HepG2 (cell line): Measurements from ENCODE around the gene MAB21L4. TPM values are rescaled to one million over a fixed set of nuclear protein-coding genes. Genes with fewer than 3 reads are reported as not detected.

Experiments used
- BRD4 ChIP-seq: sonication (generic); formaldehyde crosslinking; IDR thresholded peaks from 2 replicates; pipeline ENCODE4 v1.4.0; 2020; ENCODE audit warnings: missing genetic modification reagents
- HOXD1 ChIP-seq: sonication (generic); formaldehyde crosslinking; IDR thresholded peaks from 2 replicates; pipeline ENCODE4 v1.5.0; 2020; ENCODE audit warnings: missing genetic modification reagents
- IRX3 ChIP-seq: sonication (generic); formaldehyde crosslinking; IDR thresholded peaks from 2 replicates; pipeline ENCODE4 v1.8.1; 2023; ENCODE audit warnings: mild to moderate bottlenecking, low read depth, missing genetic modification reagents, borderline replicate concordance
- JUNB ChIP-seq: sonication (generic); formaldehyde crosslinking; IDR thresholded peaks from 2 replicates; pipeline ENCODE4 v1.8.0; 2022; ENCODE audit warnings: missing genetic modification reagents, mild to moderate bottlenecking, borderline replicate concordance
- KDM2A ChIP-seq: sonication (generic); formaldehyde crosslinking; IDR thresholded peaks from 2 replicates; pipeline ENCODE4 v1.4.0; 2020; ENCODE audit warnings: low read depth, missing genetic modification reagents, borderline replicate concordance
- MAFG ChIP-seq: sonication (generic); formaldehyde crosslinking; IDR thresholded peaks from 2 replicates; pipeline ENCODE4 v1.5.1; 2020; ENCODE audit warnings: mild to moderate bottlenecking, missing genetic modification reagents
- MBD4 ChIP-seq: IDR thresholded peaks from 2 replicates; pipeline ENCODE4 v1.6.1; 2012; ENCODE audit warnings: low read length, inconsistent platforms, borderline replicate concordance
- MBNL3 ChIP-seq: fragments of 250-450 bp; sonication (Bioruptor Pico); conservative IDR thresholded peaks from 2 replicates; pipeline ENCODE4 v1.8.0; 2022; ENCODE audit warnings: mild to moderate bottlenecking, inconsistent platforms
- MTF1 ChIP-seq: sonication (generic); formaldehyde crosslinking; IDR thresholded peaks from 2 replicates; pipeline ENCODE4 v1.5.0; 2020; ENCODE audit warnings: missing genetic modification reagents
- NFKB2 ChIP-seq: sonication (generic); formaldehyde crosslinking; IDR thresholded peaks from 2 replicates; pipeline ENCODE4 v1.4.0; 2020; ENCODE audit warnings: missing genetic modification reagents, borderline replicate concordance
- PLRG1 ChIP-seq: fragments of 450-650 bp; conservative IDR thresholded peaks from 2 replicates; pipeline ENCODE4 v1.6.1; 2016
- SAFB2 ChIP-seq: sonication (generic); formaldehyde crosslinking; IDR thresholded peaks from 2 replicates; pipeline ENCODE4 v1.5.1; 2020; ENCODE audit warnings: missing genetic modification reagents, low read depth, mild to moderate bottlenecking, borderline replicate concordance
- SOX6 ChIP-seq, 2 experiments: fragments of 450-650 bp in 1 of 2; sonication (generic) in 1 of 2; formaldehyde crosslinking in 1 of 2; IDR thresholded peaks; 2 replicates each; pipeline versions ENCODE4 v1.4.0 to v1.6.1; 2017 to 2020; ENCODE audit warnings: antibody characterized with exemption in 1 of 2, mild to moderate bottlenecking in 1 of 2, missing genetic modification reagents in 1 of 2
- SRF ChIP-seq: IDR thresholded peaks from 2 replicates; pipeline ENCODE4 v1.6.1; 2011; ENCODE audit warnings: mild to moderate bottlenecking, low read depth, low read length, moderate library complexity
- SRSF4 ChIP-seq: fragments of 200-400 bp; formaldehyde crosslinking; IDR thresholded peaks from one replicate; pipeline ENCODE4 v1.6.1; 2018; ENCODE audit warnings: mild to moderate bottlenecking, low read depth, low read length, moderate library complexity; ENCODE audit not compliant: poor library complexity, severe bottlenecking
- U2AF2 ChIP-seq: fragments of 200-400 bp; formaldehyde crosslinking; IDR thresholded peaks from 2 replicates; pipeline ENCODE4 v1.6.1; 2017; ENCODE audit warnings: low read depth, mild to moderate bottlenecking, low read length
- ZBTB1 ChIP-seq: sonication (generic); formaldehyde crosslinking; IDR thresholded peaks from 2 replicates; pipeline ENCODE4 v1.4.0; 2020; ENCODE audit warnings: missing genetic modification reagents, borderline replicate concordance
- ZFYVE20 ChIP-seq: sonication (generic); formaldehyde crosslinking; IDR thresholded peaks from 2 replicates; pipeline ENCODE4 v1.8.0; 2023; ENCODE audit warnings: low read depth, mild to moderate bottlenecking, moderate library complexity, missing genetic modification reagents, borderline replicate concordance
- ZNF180 ChIP-seq: sonication (generic); formaldehyde crosslinking; IDR thresholded peaks from 2 replicates; pipeline ENCODE4 v1.4.0; 2020; ENCODE audit warnings: low read depth, missing genetic modification reagents, borderline replicate concordance
- ZNF230 ChIP-seq: sonication (generic); formaldehyde crosslinking; IDR thresholded peaks from 2 replicates; pipeline ENCODE4 v1.4.0; 2020; ENCODE audit warnings: mild to moderate bottlenecking, missing genetic modification reagents
- ZNF232 ChIP-seq: sonication (generic); formaldehyde crosslinking; IDR thresholded peaks from 2 replicates; pipeline ENCODE4 v1.4.0; 2020; ENCODE audit warnings: missing genetic modification reagents, borderline replicate concordance
- ZNF264 ChIP-seq: sonication (generic); formaldehyde crosslinking; IDR thresholded peaks from 2 replicates; pipeline ENCODE4 v1.4.0; 2020; ENCODE audit warnings: missing genetic modification reagents
- ZNF547 ChIP-seq: sonication (generic); formaldehyde crosslinking; IDR thresholded peaks from 2 replicates; pipeline ENCODE4 v1.5.1; 2020; ENCODE audit warnings: mild to moderate bottlenecking, missing genetic modification reagents
- polyA plus RNA-seq, 8 experiments: library from polyadenylated mRNA; depleted of rRNA in 3 of 8; stranded (reverse) in 7 of 8; unstranded in 1 of 8; fragments of >200 nt; fragmentation: Illumina TruSeq in 4 of 8; extraction: Trizol in 4 of 8; gene quantifications; 2 replicates each; pipeline versions ENCODE4 v1.2.1 to v1.2.3, GENCODE V29; 2011 to 2016; ENCODE audit warnings: low read depth in 4 of 8, missing spikeins in 1 of 8, mixed read lengths in 1 of 8; ENCODE audit not compliant: insufficient read depth in 1 of 8
- total RNA-seq, 5 experiments: library from RNA; depleted of rRNA; stranded (reverse); fragments of >200 nt; fragmentation: Illumina TruSeq; extraction: Trizol; gene quantifications; 2 replicates each; pipeline ENCODE4 v1.2.3, GENCODE V29; 2016; ENCODE audit warnings: low read depth in 1 of 5
- TF ChIP-seq, protein P1 (sequence below): sonication (generic); formaldehyde crosslinking; IDR thresholded peaks from 2 replicates; pipeline ENCODE4 v1.8.0; 2022; ENCODE audit warnings: missing genetic modification reagents, mild to moderate bottlenecking, moderate library complexity, borderline replicate concordance
- TF ChIP-seq, protein P2 (sequence below): sonication (generic); formaldehyde crosslinking; IDR thresholded peaks from 2 replicates; pipeline ENCODE4 v1.4.0; 2020; ENCODE audit warnings: missing genetic modification reagents

The MAB21L4 gene
- total and polyA plus RNA-seq, 2 of the 13 experiments (the other 11 are each of a cell fraction or from before 2014, with no cell fraction given): 3.0 to 14.0 TPM

DNA sequence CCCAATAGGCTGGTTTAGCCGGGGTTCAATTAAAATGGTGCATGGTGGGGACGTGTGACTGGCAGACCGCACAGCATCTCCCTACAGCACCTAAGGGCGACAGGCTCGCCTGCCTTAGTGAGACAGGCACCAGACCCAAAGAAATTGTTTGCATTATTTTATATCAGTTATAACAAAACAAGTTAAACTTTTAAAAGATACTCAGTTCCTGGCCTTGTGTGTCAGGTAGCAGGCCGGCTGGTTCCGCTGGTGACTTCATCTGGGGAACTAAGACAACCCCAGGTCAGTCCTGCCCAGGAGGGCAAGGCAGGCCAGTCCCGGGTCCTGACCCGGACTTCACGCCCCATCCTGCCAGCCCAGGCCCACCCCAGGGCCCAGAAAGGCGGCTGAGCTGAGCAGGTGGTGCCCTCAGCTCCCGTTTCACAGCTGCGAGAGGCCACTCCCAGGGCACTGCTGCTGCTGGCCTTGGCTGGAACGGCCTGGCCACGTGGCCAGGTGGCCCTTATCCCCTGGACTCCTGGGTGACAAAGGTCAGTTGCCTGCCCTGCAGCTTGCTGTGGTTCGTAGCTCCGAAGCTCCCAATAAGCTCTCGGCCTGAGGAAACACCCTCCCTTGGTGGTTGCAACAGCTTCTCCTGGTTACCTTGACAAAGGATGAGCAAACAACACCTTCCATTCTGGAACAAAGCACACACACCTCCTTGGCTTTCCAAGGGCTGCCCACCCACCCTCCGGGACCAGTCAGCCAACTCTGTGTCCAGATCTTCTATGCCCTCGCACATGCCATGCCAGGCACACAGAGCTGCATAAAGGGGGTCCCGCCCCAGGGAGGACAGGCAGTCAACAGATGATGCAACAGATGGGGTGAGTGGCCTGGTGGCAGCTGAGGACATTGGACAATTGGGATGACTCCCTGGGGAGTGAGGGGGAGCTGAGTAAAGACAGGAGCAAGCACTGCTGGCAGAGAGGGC is 38.6 kb downstream of the MAB21L4 start (continued):
- TF ChIP-seq ZBTB1 (CRISPR knock-in tag): no peak
- TF ChIP-seq NFKB2: peak; percentile 99
- peak; percentile 76 for TF ChIP-seq JUNB (CRISPR knock-in tag)
- peak; percentile 71 for TF ChIP-seq KDM2A (CRISPR knock-in tag)
- TF ChIP-seq ZNF264: peak; percentile 98
- no peak for TF ChIP-seq U2AF2
- TF ChIP-seq SRF: no peak
- TF ChIP-seq SAFB2 (CRISPR knock-in tag): peak; percentile 85
- TF ChIP-seq ZNF180 (CRISPR knock-in tag): no peak
- no peak for TF ChIP-seq SOX6 (IDR thresholded peaks at IDR 0.05)
- peak; percentile 99 for TF ChIP-seq SOX6 (CRISPR knock-in tag; IDR thresholded peaks at IDR 0.05)
- TF ChIP-seq, protein P1, sequence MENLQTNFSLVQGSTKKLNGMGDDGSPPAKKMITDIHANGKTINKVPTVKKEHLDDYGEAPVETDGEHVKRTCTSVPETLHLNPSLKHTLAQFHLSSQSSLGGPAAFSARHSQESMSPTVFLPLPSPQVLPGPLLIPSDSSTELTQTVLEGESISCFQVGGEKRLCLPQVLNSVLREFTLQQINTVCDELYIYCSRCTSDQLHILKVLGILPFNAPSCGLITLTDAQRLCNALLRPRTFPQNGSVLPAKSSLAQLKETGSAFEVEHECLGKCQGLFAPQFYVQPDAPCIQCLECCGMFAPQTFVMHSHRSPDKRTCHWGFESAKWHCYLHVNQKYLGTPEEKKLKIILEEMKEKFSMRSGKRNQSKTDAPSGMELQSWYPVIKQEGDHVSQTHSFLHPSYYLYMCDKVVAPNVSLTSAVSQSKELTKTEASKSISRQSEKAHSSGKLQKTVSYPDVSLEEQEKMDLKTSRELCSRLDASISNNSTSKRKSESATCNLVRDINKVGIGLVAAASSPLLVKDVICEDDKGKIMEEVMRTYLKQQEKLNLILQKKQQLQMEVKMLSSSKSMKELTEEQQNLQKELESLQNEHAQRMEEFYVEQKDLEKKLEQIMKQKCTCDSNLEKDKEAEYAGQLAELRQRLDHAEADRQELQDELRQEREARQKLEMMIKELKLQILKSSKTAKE (CRISPR knock-in tag): peak; percentile 85
- TF ChIP-seq MAFG: no peak
- TF ChIP-seq IRX3 (CRISPR knock-in tag): no peak; the same call in 1 of the 2 replicates
- TF ChIP-seq ZNF547 (CRISPR knock-in tag): peak; percentile 98
- no peak for TF ChIP-seq MBNL3 (CRISPR knock-in tag)
- peak; percentile 99 for TF ChIP-seq ZNF232 (CRISPR knock-in tag)
- TF ChIP-seq MTF1 (CRISPR knock-in tag): no peak
- peak; percentile 97 for TF ChIP-seq ZNF230
- TF ChIP-seq HOXD1 (CRISPR knock-in tag): peak; percentile 82
- TF ChIP-seq ZFYVE20 (CRISPR knock-in tag): 0 out of 2 replicates have a peak, but pooled peaks have one; percentile 81
- TF ChIP-seq, protein P2, sequence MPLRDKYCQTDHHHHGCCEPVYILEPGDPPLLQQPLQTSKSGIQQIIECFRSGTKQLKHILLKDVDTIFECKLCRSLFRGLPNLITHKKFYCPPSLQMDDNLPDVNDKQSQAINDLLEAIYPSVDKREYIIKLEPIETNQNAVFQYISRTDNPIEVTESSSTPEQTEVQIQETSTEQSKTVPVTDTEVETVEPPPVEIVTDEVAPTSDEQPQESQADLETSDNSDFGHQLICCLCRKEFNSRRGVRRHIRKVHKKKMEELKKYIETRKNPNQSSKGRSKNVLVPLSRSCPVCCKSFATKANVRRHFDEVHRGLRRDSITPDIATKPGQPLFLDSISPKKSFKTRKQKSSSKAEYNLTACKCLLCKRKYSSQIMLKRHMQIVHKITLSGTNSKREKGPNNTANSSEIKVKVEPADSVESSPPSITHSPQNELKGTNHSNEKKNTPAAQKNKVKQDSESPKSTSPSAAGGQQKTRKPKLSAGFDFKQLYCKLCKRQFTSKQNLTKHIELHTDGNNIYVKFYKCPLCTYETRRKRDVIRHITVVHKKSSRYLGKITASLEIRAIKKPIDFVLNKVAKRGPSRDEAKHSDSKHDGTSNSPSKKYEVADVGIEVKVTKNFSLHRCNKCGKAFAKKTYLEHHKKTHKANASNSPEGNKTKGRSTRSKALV (CRISPR knock-in tag): peak; percentile 68
- no peak for TF ChIP-seq MBD4
- no peak for TF ChIP-seq SRSF4
- TF ChIP-seq BRD4: peak; percentile 78
- TF ChIP-seq PLRG1: no peak
